GM12878 (cell line): ENCODE data around the gene NTRK3. TPM values are rescaled to one million over a fixed set of nuclear protein-coding genes. Genes with fewer than 3 reads are reported as not detected.
A peak's percentile ranks its signal among the peaks of the same experiment; 100 is the strongest.

Experiments used
- ATAC-seq: fragments of 200-7000 bp; cut with Tn5 transposase; 3 replicates; pipeline ENCODE4 v1.9.1; 2020; ENCODE audit warnings: mild to moderate bottlenecking, moderate library complexity
- BruUV-seq: library from RNA; stranded (reverse); fragments of 400-500 nt; replicated peaks from 2 replicates; lab custom pipeline; 2021; lab: Mats Ljungman, UMichigan
- CTCF ChIA-PET: fragments of 300-600 bp; sonication (Branson Sonifier 250); formaldehyde crosslinking; extraction: SDS; loops from one replicate; lab custom pipeline; 2021; ENCODE audit warnings: inconsistent platforms; lab: Yijun Ruan, JAX
- POLR2A ChIA-PET: fragments of 350-600 bp; formaldehyde crosslinking; extraction: SDS; loops from one replicate; lab custom pipeline; 2021; ENCODE audit warnings: inconsistent platforms; lab: Charles Lee
- RAD21 ChIA-PET: fragments of 300-600 bp; sonication (Branson Sonifier 250); formaldehyde crosslinking; loops from one replicate; lab custom pipeline; 2023; ENCODE audit warnings: antibody characterized with exemption; ENCODE audit not compliant: unreplicated experiment; lab: Charles Lee
- SMC1A ChIA-PET: fragments of 300-600 bp; sonication (Branson Sonifier 250); formaldehyde crosslinking; loops from one replicate; lab custom pipeline; 2023; ENCODE audit not compliant: unreplicated experiment, uncharacterized antibody; lab: Charles Lee
- DNase-seq: peaks from one replicate; pipeline ENCODE4 v3.0.0-alpha.2; 2011; ENCODE audit warnings: low read depth, low spot score
- FAIRE-seq: peaks from 3 replicates; lab custom pipeline; 2011; peaks lifted over from hg19 to GRCh38; lab: Jason Lieb, UNC
- H2AFZ ChIP-seq: 2 replicates; pipeline ENCODE4 v1.6.0; 2011; ENCODE audit warnings: low read depth, low read length, control low read depth; ENCODE audit not compliant: control insufficient read depth
- H3K27ac ChIP-seq: 2 replicates; pipeline ENCODE4 v1.5.1; 2011; ENCODE audit warnings: control low read depth; ENCODE audit not compliant: control insufficient read depth, insufficient read depth
- H3K27me3 ChIP-seq, 2 experiments: replicated peaks in 1 of 2; 2 replicates each; pipeline versions ENCODE4 v1.6.0 to v1.6.1; 2011; ENCODE audit warnings: low read length in 1 of 2; ENCODE audit not compliant: control insufficient read depth in 2 of 2, insufficient read depth in 2 of 2
- H3K36me3 ChIP-seq, 2 experiments: 2 replicates each; pipeline ENCODE4 v1.5.1; 2011; ENCODE audit warnings: low read length in 1 of 2; ENCODE audit not compliant: control insufficient read depth in 2 of 2, insufficient read depth in 2 of 2
- H3K4me1 ChIP-seq: 2 replicates; pipeline ENCODE4 v1.6.1; 2011; ENCODE audit warnings: mild to moderate bottlenecking, low read length, moderate library complexity, mixed read lengths; ENCODE audit not compliant: control insufficient read depth, insufficient read depth
- H3K4me2 ChIP-seq: 2 replicates; pipeline ENCODE4 v1.6.0; 2011; ENCODE audit warnings: control low read depth; ENCODE audit not compliant: control insufficient read depth, insufficient read depth
- H3K4me3 ChIP-seq: fragments of 200-600 bp; sonication (generic); 2 replicates; pipeline ENCODE4 v1.5.1; 2016
- H3K79me2 ChIP-seq: 2 replicates; pipeline ENCODE4 v1.6.0; 2011; ENCODE audit warnings: low read length; ENCODE audit not compliant: control insufficient read depth, insufficient read depth
- H3K9ac ChIP-seq: 2 replicates; pipeline ENCODE4 v1.8.0; 2011; ENCODE audit warnings: low read length, control low read depth, mixed read lengths; ENCODE audit not compliant: control insufficient read depth, insufficient read depth
- H3K9me3 ChIP-seq: replicated peaks from 3 replicates; pipeline ENCODE4 v1.5.1; 2011; ENCODE audit warnings: mild to moderate bottlenecking, low read length; ENCODE audit not compliant: control insufficient read depth, insufficient read depth
- H4K20me1 ChIP-seq: 2 replicates; pipeline ENCODE4 v1.6.0; 2011; ENCODE audit not compliant: control insufficient read depth, insufficient read depth
- KDM1A ChIP-seq: fragments of 200-600 bp; sonication (generic); IDR thresholded peaks from 2 replicates; pipeline ENCODE4 v1.6.1; 2016; ENCODE audit warnings: borderline replicate concordance
- MLLT1 ChIP-seq: fragments of 450-650 bp; IDR thresholded peaks from 2 replicates; pipeline ENCODE4 v1.6.1; 2016; ENCODE audit warnings: mild to moderate bottlenecking
- NFYB ChIP-seq: IDR thresholded peaks from 2 replicates; pipeline ENCODE4 v1.6.1; 2011; ENCODE audit warnings: low read depth, mild to moderate bottlenecking, low read length, improper control_type of control experiment, moderate library complexity; ENCODE audit not compliant: insufficient read depth
- PBX3 ChIP-seq: IDR thresholded peaks from 2 replicates; pipeline ENCODE4 v1.6.1; 2011; ENCODE audit warnings: mild to moderate bottlenecking, low read depth, low read length, moderate library complexity; ENCODE audit not compliant: insufficient replicate concordance
- SUZ12 ChIP-seq: fragments of 200-600 bp; sonication (generic); IDR thresholded peaks from one replicate; pipeline ENCODE4 v1.6.1; 2018; ENCODE audit warnings: antibody characterized with exemption, mild to moderate bottlenecking; ENCODE audit not compliant: unreplicated experiment
- WGBS: methylation state at CpG from one replicate; pipeline ENCODE4 v1.1.6; 2016; ENCODE audit warnings: low lambda C conversion rate; ENCODE audit not compliant: insufficient replicate concordance, insufficient coverage; ENCODE audit errors: missing lambda C conversion rate; 5-methylcytosine and 5-hydroxymethylcytosine counted together
- in situ Hi-C: fragments of 300-500 bp; cut with MboI; formaldehyde crosslinking; loops from 9 replicates; pipeline ENCODE4 v1.14.3; 2018; ENCODE audit warnings: mixed read lengths
- intact Hi-C: fragments of 100-400 bp; cut with micrococcal nuclease; formaldehyde crosslinking; loops from one replicate; pipeline ENCODE4 v1.14.2; 2022; ENCODE audit not compliant: unreplicated experiment
- polyA plus RNA-seq, 11 experiments: library from polyadenylated mRNA; depleted of rRNA in 4 of 11; unstranded in 6 of 11; stranded (reverse) in 5 of 11; fragments of >200 nt; fragmentation: Nextera tagmentation in 4 of 11; fragmentation: Illumina TruSeq in 1 of 11; extraction: Ambion mirVana in 4 of 11; extraction: Trizol in 1 of 11; gene quantifications; 1 replicate in 1 of 11; 2 replicates in 10 of 11; pipeline versions ENCODE4 v1.2.1 to v1.2.3, GENCODE V29; 2011 to 2016; ENCODE audit warnings: inconsistent platforms in 2 of 11, missing spikeins in 2 of 11, low read depth in 1 of 11
- total RNA-seq, 4 experiments: library from RNA; depleted of rRNA in 3 of 4; stranded (reverse); fragments of >200 nt in 3 of 4; fragmentation: Illumina TruSeq in 1 of 4; extraction: Trizol in 1 of 4; gene quantifications; 2 replicates each; pipeline versions ENCODE4 v1.2.1 to v1.2.3, GENCODE V29; 2013 to 2021

The NTRK3 gene
- total and polyA plus RNA-seq, 10 of the 15 experiments (the other 5 are each of a cell fraction or from before 2014, with no cell fraction given): not detected

DNA sequence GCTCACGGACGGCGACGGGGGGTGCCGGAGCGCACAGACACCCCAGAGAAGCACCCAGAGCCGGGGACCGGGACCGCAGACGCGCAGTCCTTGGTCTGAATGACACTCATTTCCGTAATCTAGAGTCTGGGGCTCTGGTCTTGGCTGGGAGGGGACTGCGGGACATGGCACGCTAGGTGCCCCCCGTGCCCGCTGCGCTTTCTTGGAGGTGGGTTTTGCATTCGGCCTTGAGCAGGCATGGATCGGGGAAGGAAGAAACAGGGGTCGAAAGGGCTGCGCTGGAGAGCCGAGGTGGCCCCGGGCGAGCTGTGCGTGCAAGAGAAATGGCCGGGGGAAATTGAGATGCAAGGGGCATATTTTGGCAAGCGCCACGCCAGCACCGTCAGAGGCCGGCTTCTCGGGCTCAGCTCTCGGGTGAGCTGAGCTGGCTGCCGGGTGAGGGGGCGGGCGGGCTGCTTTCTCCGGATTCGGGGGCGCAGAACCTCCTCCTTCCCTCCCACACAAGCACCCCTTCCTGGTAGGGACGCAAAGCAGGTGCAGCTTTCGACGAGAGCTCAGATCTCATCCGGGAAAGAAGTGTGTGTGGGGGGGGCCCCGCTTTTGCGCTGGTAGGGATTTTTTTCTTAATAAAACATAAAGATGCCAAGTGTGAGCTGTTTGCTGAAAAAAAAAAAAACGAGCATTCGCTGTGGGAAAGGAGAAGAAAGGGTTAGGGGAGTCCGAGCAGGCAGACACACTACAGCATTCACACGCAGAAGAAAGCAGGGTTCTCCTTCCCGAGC is 963 bp upstream of the NTRK3 start:
- peak overlapping the region; percentile 32; the same call in 1 of the 2 replicates for H3K4me2 ChIP-seq
- no peak for DNase-seq
- intact Hi-C loops (no loop called here), in situ Hi-C loops (no loop called here)
- no peak overlapping the region for H3K27ac ChIP-seq
- WGBS: 14% methylated on average over 34 of the region's 49 CpGs
- SMC1A ChIA-PET: no interaction called here
- TF ChIP-seq MLLT1 (no peak), PBX3 (no peak), SUZ12 (peak; percentile 21), KDM1A (no peak), NFYB (no peak)
- RAD21 ChIA-PET: interaction anchor here (0.9 kb wide), 1 partner anchor 17 kb away, joined by 4 read pairs; no protein-coding TSS in a partner anchor
- CTCF ChIA-PET: interaction anchor here (0.9 kb wide), 1 partner anchor 12 kb away, joined by 3 read pairs; no protein-coding TSS in a partner anchor
- ATAC-seq: no peak
- no peak overlapping the region for H2AFZ ChIP-seq
- H4K20me1 ChIP-seq: no peaks in the 10 kb centered on the region
- H3K4me1 ChIP-seq: no peaks in the 10 kb centered on the region
- H3K27me3 ChIP-seq: peaks cover 11 to 17% of the 10 kb centered on the region in 2 experiments
- POLR2A ChIA-PET: no interaction called here
- no peaks in the 10 kb centered on the region for H3K36me3 ChIP-seq
- no peak for FAIRE-seq
- H3K9ac ChIP-seq: no peak overlapping the region
- H3K79me2 ChIP-seq: no peaks in the 10 kb centered on the region
- no TSS peak for BruUV-seq
- no peak overlapping the region for H3K4me3 ChIP-seq
- H3K9me3 ChIP-seq: no peaks in the 10 kb centered on the region
